Caco-2 (cell line): ENCODE measurements around the gene MEIOSIN. TPM values are rescaled to one million over a fixed set of nuclear protein-coding genes. Genes with fewer than 3 reads are reported as not detected.

Experiments
- BruUV-seq: library from RNA; stranded (reverse); fragments of 400-500 nt; replicated peaks from 2 replicates; lab custom pipeline; 2021; lab: Mats Ljungman, UMichigan
- CTCF ChIA-PET: fragments of 300-600 bp; sonication (Branson Sonifier 250); formaldehyde crosslinking; loops from one replicate; lab custom pipeline; 2022; ENCODE audit warnings: antibody characterized with exemption; lab: Charles Lee
- POLR2A ChIA-PET: fragments of 300-600 bp; sonication (Branson Sonifier 250); formaldehyde crosslinking; loops from one replicate; lab custom pipeline; 2022; ENCODE audit warnings: antibody characterized with exemption; lab: Charles Lee
- DNase-seq, 2 experiments: peaks; one replicate each; pipeline versions ENCODE4 v3.0.0 to v3.0.0-alpha.2; 2020 to 2022
- H3K27me3 ChIP-seq: replicated peaks from 2 replicates; pipeline ENCODE4 v1.6.0; 2011; ENCODE audit warnings: low read length; ENCODE audit not compliant: control insufficient read depth, insufficient read depth
- H3K36me3 ChIP-seq: 2 replicates; pipeline ENCODE4 v1.5.1; 2011; ENCODE audit warnings: low read length; ENCODE audit not compliant: control insufficient read depth, insufficient read depth
- H3K4me1 ChIP-seq: fragments of 250-450 bp; sonication (Bioruptor Pico); 2 replicates; pipeline ENCODE4 v1.5.1; 2020; ENCODE audit warnings: mild to moderate bottlenecking
- H3K4me3 ChIP-seq: 2 replicates; pipeline ENCODE4 v1.5.1; 2011; ENCODE audit warnings: low read depth, mild to moderate bottlenecking, control low read depth, low read length
- H3K9me3 ChIP-seq: fragments of 250-450 bp; sonication (Bioruptor Pico); 2 replicates; pipeline ENCODE4 v1.5.1; 2020; ENCODE audit warnings: mild to moderate bottlenecking, moderate library complexity
- H3K27ac Mint-ChIP-seq: one replicate; pipeline ENCODE4 v1.8.0; 2022; ENCODE audit warnings: mixed read lengths; ENCODE audit not compliant: unreplicated experiment
- H3K27me3 Mint-ChIP-seq: one replicate; pipeline ENCODE4 v1.8.0; 2022; ENCODE audit warnings: mixed read lengths; ENCODE audit not compliant: insufficient read depth, unreplicated experiment
- H3K36me3 Mint-ChIP-seq: one replicate; pipeline ENCODE4 v1.8.0; 2022; ENCODE audit warnings: mild to moderate bottlenecking, mixed read lengths; ENCODE audit not compliant: insufficient read depth, unreplicated experiment
- H3K4me1 Mint-ChIP-seq: one replicate; pipeline ENCODE4 v1.8.0; 2022; ENCODE audit warnings: low read depth, mixed read lengths; ENCODE audit not compliant: unreplicated experiment
- H3K4me3 Mint-ChIP-seq: one replicate; pipeline ENCODE4 v1.8.0; 2022; ENCODE audit warnings: mild to moderate bottlenecking, moderate library complexity, mixed read lengths; ENCODE audit not compliant: unreplicated experiment
- H3K9me3 Mint-ChIP-seq: one replicate; pipeline ENCODE4 v1.8.0; 2022; ENCODE audit warnings: mixed read lengths; ENCODE audit not compliant: unreplicated experiment
- intact Hi-C: fragments of 100-400 bp; cut with micrococcal nuclease; formaldehyde crosslinking; loops from one replicate; pipeline ENCODE4 v1.10.0; 2022; ENCODE audit not compliant: unreplicated experiment
- total RNA-seq: library from RNA; stranded (reverse); gene quantifications from 2 replicates; pipeline ENCODE4 v1.2.3, GENCODE V29; 2022
- TF ChIP-seq, protein P1 (sequence below), 2 experiments: fragments of 200-600 bp in 1 of 2; IDR thresholded peaks; 1 replicate in 1 of 2; 2 replicates in 1 of 2; pipeline versions ENCODE4 v1.5.1 to v1.8.0; 2011 to 2022; ENCODE audit warnings: antibody characterized with exemption in 1 of 2, control low read depth in 1 of 2, inconsistent platforms in 1 of 2, low read depth in 1 of 2, low read length in 1 of 2, mild to moderate bottlenecking in 1 of 2, moderate library complexity in 1 of 2; ENCODE audit not compliant: insufficient read depth in 1 of 2, severe bottlenecking in 1 of 2, unreplicated experiment in 1 of 2

MEIOSIN gene
- total RNA-seq, 1 experiment from 2014 or later = not detected

DNA sequence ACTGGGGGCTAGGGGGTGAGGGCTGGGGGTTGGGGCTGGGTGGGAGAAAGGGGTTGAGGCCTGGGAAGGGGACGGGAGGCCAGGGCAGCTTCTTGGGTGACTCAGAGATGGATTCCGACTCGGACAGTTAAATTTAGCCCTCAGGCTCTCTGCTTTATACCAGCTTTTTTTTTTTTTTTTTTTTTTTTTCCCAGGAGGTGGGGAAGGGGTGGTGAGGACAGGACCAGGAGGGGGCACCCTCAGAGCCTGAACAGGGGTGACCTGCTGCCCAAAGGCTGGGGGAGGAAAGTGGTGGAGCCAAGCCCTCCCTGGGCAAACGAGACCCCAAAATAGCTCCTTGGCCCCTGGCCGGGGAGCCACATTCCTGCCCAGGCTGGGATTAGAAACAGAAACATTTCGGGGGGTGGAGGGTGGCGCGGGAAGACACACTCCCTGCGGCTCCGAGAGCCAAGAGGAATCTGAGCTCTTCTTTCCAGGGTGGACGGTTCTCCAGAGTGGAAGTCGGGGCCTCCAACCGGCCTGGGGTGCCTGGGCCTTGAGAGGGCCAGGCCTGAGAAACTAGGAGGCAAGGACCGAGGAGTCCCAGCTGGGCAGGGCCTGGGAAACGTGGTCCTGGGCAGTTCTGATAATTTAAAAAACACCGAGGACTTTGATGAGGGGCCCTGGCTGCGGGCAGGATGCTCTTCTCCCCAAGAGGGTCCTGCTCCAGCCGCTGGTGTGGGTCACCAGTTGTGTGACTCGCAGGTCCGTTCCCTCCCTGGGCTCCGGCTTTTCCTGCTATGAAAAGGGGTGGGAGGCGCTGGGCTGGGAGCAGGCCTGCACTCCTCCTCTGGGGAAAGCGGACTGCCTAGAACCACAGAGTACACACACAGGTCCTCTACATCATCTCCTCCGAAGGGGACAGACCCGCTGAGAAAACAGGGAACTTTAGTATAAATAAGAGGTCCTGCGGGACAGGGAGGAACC is 49.9 kb downstream of the MEIOSIN start:
- no peaks in the 10 kb centered on the region for H3K27me3 ChIP-seq
- TF ChIP-seq, protein P1, sequence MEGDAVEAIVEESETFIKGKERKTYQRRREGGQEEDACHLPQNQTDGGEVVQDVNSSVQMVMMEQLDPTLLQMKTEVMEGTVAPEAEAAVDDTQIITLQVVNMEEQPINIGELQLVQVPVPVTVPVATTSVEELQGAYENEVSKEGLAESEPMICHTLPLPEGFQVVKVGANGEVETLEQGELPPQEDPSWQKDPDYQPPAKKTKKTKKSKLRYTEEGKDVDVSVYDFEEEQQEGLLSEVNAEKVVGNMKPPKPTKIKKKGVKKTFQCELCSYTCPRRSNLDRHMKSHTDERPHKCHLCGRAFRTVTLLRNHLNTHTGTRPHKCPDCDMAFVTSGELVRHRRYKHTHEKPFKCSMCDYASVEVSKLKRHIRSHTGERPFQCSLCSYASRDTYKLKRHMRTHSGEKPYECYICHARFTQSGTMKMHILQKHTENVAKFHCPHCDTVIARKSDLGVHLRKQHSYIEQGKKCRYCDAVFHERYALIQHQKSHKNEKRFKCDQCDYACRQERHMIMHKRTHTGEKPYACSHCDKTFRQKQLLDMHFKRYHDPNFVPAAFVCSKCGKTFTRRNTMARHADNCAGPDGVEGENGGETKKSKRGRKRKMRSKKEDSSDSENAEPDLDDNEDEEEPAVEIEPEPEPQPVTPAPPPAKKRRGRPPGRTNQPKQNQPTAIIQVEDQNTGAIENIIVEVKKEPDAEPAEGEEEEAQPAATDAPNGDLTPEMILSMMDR (IDR thresholded peaks at IDR 0.05; ENCODE audit: insufficient read depth in 1 of 2, low read depth in 1 of 2, low read length in 1 of 2, severe bottlenecking in 1 of 2, unreplicated experiment in 1 of 2) = no peak
- CTCF ChIA-PET = interaction anchor here (0.5 to 2.7 kb wide), 11 partner anchors 9 to 612 kb away, joined by 3 to 10 read pairs (median 6); partner anchors contain the start of gene DMWD
- Mint-ChIP-seq H3K27ac (no peak overlapping the region), H3K27me3 (no peaks in the 10 kb centered on the region), H3K4me3 (no peak overlapping the region), H3K4me1 (peaks cover 18% of the 10 kb centered on the region), H3K36me3 (peaks cover 62% of the 10 kb centered on the region), H3K9me3 (no peaks in the 10 kb centered on the region)
- no peak for DNase-seq
- H3K4me3 ChIP-seq = no peak overlapping the region
- peaks cover 15% of the 10 kb centered on the region for H3K4me1 ChIP-seq
- POLR2A ChIA-PET = interaction anchor here (0.6 to 1.3 kb wide), 8 partner anchors 8 to 1114 kb away, joined by 3 to 9 read pairs (median 5); partner anchors contain the start of genes QPCTL and SYMPK
- H3K9me3 ChIP-seq = no peaks in the 10 kb centered on the region
- intact Hi-C loops = no loop called here
- H3K36me3 ChIP-seq = no peaks in the 10 kb centered on the region
- BruUV-seq = no TSS peak

DNA sequence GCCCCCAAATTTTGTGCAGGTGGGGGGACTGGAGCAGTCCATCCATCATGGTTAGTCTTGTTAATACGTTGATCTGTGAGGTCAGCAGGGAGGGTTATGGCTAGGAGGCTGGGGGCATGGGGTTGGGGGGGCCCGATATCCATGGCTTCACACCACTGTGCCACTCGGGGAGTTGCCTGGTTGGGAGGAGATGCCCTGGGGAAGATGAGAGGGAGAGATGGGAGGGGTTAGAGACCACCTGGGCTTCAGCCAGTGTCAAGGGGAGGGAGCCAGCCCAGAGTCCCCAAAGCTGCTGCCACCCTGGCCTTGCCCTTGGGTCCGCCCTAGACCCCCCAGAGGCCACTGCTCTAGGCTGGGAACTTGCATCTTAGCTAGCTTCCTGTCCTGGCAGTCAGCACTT is 50.9 kb downstream of the MEIOSIN start:
- Mint-ChIP-seq H3K4me1 (peaks cover 14% of the 10 kb centered on the region), H3K9me3 (no peaks in the 10 kb centered on the region), H3K27me3 (no peaks in the 10 kb centered on the region), H3K27ac (no peak overlapping the region), H3K4me3 (no peak overlapping the region), H3K36me3 (peaks cover 61% of the 10 kb centered on the region)
- no peak for DNase-seq
- intact Hi-C loops = no loop called here
- Histone ChIP-seq H3K27me3 (no peaks in the 10 kb centered on the region), H3K9me3 (no peaks in the 10 kb centered on the region), H3K36me3 (peaks cover 4% of the 10 kb centered on the region; the same call in 1 of the 2 replicates), H3K4me1 (peaks cover 15% of the 10 kb centered on the region), H3K4me3 (no peak overlapping the region)
- ChIA-PET CTCF (no interaction called here), POLR2A (interaction anchor here (0.6 kb wide), 1 partner anchor 20 kb away, joined by 3 read pairs; no protein-coding TSS in a partner anchor)
- TF ChIP-seq, protein P1 (IDR thresholded peaks at IDR 0.05; ENCODE audit: insufficient read depth in 1 of 2, low read depth in 1 of 2, low read length in 1 of 2, severe bottlenecking in 1 of 2, unreplicated experiment in 1 of 2) = no peak
- BruUV-seq = no TSS peak

DNA sequence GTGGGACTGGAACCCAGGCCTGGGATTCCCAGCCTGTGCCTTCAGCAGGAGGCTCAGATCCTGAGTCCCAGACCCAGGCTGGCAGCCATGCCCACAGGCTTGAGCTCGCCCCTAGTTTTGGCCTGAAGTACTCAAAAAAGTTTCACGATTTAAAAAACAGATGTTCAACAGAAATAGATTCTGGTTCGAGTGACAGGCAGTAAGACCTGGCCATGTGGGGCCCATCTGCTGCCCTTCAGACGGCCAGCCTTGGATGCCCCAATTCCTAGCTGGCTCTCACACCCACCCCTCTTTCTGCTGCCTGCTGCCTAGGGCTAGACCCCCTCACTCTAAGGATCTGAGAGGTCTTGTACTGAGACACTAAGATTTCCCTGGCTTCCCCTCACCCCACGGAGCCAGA is 51.9 kb downstream of the MEIOSIN start:
- BruUV-seq = no TSS peak
- Mint-ChIP-seq H3K27me3 (no peaks in the 10 kb centered on the region), H3K9me3 (no peaks in the 10 kb centered on the region), H3K27ac (no peak overlapping the region), H3K36me3 (peaks cover 60% of the 10 kb centered on the region), H3K4me1 (peaks cover 4% of the 10 kb centered on the region), H3K4me3 (no peak overlapping the region)
- ChIA-PET CTCF (no interaction called here), POLR2A (no interaction called here)
- intact Hi-C loops = no loop called here
- Histone ChIP-seq H3K36me3 (peaks cover 4% of the 10 kb centered on the region; the same call in 1 of the 2 replicates), H3K4me1 (peaks cover 11% of the 10 kb centered on the region), H3K4me3 (no peak overlapping the region), H3K27me3 (no peaks in the 10 kb centered on the region), H3K9me3 (no peaks in the 10 kb centered on the region)
- TF ChIP-seq, protein P1 (IDR thresholded peaks at IDR 0.05; ENCODE audit: insufficient read depth in 1 of 2, low read depth in 1 of 2, low read length in 1 of 2, severe bottlenecking in 1 of 2, unreplicated experiment in 1 of 2) = no peak
- no peak for DNase-seq
